Breast epithelium (tissue), 4 donors: ENCODE results near the gene GRIN2D. TPM values are rescaled to one million over a fixed set of nuclear protein-coding genes. Genes with fewer than 3 reads are reported as not detected.
"Not testable (repeated sequence)": the region's sequence is repeated elsewhere in the genome, so short reads cannot be mapped to it uniquely, and the experiment has no call there.

Experiments used
- DNase-seq, 2 donors: peaks; one replicate each; pipeline ENCODE4 v3.0.0-alpha.2; 2019; ENCODE audit warnings: low spot score in 2 of 2
- H3K27ac ChIP-seq, 2 donors: fragments of 200-600 bp; sonication (generic) in 1 of 2; one replicate each; pipeline ENCODE4 v1.5.1; 2016 to 2019; ENCODE audit warnings: mild to moderate bottlenecking in 1 of 2
- H3K27me3 ChIP-seq, 2 donors: fragments of 200-600 bp; sonication (generic) in 1 of 2; one replicate each; pipeline versions ENCODE4 v1.5.1 to v1.6.0; 2017 to 2019; ENCODE audit warnings: control low read depth in 1 of 2, mild to moderate bottlenecking in 1 of 2
- H3K36me3 ChIP-seq: fragments of 200-600 bp; one replicate; pipeline ENCODE4 v1.5.1; 2019
- H3K4me1 ChIP-seq, 2 donors: fragments of 200-600 bp; sonication (generic); one replicate each; pipeline ENCODE4 v1.5.1; 2016 to 2019; ENCODE audit warnings: control low read depth in 1 of 2
- H3K4me3 ChIP-seq, 3 donors: fragments of 200-600 bp; sonication (generic); 1 replicate in 2 of 3; 2 replicates in 1 of 3; pipeline ENCODE4 v1.5.1; 2016 to 2019; ENCODE audit warnings: mild to moderate bottlenecking in 3 of 3, moderate library complexity in 2 of 3
- H3K9me3 ChIP-seq, 2 donors: fragments of 200-600 bp; sonication (generic) in 1 of 2; one replicate each; pipeline ENCODE4 v1.5.1; 2016 to 2019; ENCODE audit warnings: control low read depth in 1 of 2
- CTCF ChIP-seq, 3 donors: fragments of 450-650 bp; IDR thresholded peaks; one replicate each; pipeline ENCODE4 v1.5.1; 2016 to 2017; ENCODE audit warnings: antibody characterized with exemption in 3 of 3, mild to moderate bottlenecking in 3 of 3, moderate library complexity in 3 of 3
- POLR2A ChIP-seq: fragments of 450-650 bp; IDR thresholded peaks from one replicate; pipeline ENCODE4 v1.6.1; 2016; ENCODE audit warnings: antibody characterized with exemption, mild to moderate bottlenecking, moderate library complexity
- POLR2AphosphoS5 ChIP-seq, 3 donors: sonication (generic); formaldehyde crosslinking; IDR thresholded peaks; one replicate each; pipeline ENCODE4 v1.6.1; 2017; ENCODE audit warnings: antibody characterized with exemption in 3 of 3
- intact Hi-C: fragments of 100-400 bp; cut with DNase I; formaldehyde crosslinking; loops from one replicate; pipeline ENCODE4 v1.15.1; 2023; ENCODE audit warnings: low total_unique reads
- total RNA-seq, 3 donors: library from RNA; depleted of rRNA; stranded (reverse); fragments of >200 nt; gene quantifications; one replicate each; pipeline ENCODE4 v1.1.0, GENCODE V29; 2016

The GRIN2D gene
- total RNA-seq, 3 donors from 2014 or later: 0.32 to 0.33 TPM; not detected in 1

DNA sequence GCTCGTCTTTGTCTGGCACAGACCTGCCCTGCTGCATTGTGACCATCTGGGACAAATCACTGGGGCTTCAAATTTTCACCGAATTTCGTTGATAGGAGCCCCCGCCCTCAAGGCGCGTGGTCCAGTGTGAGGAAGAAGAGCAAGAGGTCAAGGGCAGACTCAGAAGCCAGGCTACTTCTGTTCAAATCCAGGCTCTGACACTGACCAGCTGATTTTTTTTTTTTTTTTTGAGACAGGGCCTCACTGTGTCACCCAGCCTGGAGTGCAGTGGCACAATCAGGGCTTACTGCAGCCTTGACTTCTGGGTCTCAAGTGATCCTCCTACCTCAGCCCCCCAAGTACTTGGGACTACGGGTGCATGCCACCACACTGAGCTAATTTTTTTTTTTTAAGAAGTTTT, 22.1 kb upstream of the GRIN2D start:
- no peaks in the 10 kb centered on the region for H3K4me1 ChIP-seq
- no peaks in the 10 kb centered on the region for H3K9me3 ChIP-seq
- no peak overlapping the region for H3K4me3 ChIP-seq
- no peaks in the 10 kb centered on the region for H3K27me3 ChIP-seq
- intact Hi-C loops: no loop called here
- DNase-seq: no peak
- H3K36me3 ChIP-seq: no peaks in the 10 kb centered on the region
- TF ChIP-seq POLR2A: no peak
- no peak for TF ChIP-seq CTCF (IDR thresholded peaks at IDR 0.05)
- no peak for TF ChIP-seq POLR2AphosphoS5 (IDR thresholded peaks at IDR 0.05)
- no peak overlapping the region for H3K27ac ChIP-seq

DNA sequence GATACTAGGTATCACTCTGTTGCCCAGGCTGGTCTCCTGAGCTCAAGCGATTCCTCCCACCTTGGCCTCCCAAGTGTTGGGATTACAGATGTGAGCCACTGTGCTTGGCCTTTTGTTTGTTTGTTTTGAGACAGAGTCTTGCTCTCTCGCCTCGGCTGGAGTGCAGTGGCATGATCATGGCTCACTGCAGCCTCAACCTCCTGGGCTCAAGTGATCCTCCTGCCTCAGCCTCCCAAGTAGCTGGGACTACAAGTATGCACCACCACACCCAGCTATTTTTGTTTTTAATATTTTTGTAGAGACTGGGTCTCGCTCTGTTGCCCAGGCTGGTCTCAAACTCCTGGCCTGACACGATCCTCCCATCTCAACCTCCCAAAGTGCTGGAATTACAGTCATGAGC, 21.7 kb upstream of the GRIN2D start:
- H3K4me1 ChIP-seq, intact Hi-C loops, H3K9me3 ChIP-seq, H3K27ac ChIP-seq, H3K36me3 ChIP-seq, H3K27me3 ChIP-seq, H3K4me3 ChIP-seq, DNase-seq: not testable (repeated sequence)

DNA sequence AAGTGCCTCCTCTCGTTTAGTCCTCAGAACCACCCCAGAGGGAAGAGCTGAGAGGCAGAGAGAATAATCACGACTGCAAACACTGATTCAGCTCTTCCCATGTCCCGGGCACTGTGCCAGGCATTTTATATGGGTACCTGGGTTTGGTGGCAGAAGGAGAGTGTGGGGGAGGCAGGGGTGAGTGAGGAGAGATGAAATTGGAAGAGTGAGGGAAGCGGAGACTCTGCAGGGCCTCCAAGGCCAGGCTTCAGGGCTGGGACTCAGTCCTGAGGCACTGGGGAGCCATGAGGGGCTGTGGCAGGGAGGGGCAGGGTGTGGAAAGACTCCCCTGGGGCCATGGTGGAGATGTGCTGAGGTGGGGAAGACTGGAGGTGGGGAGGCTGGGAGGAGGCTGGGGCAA, 20.6 kb upstream of the GRIN2D start:
- intact Hi-C loops: no loop called here
- Histone ChIP-seq H3K27me3 (no peaks in the 10 kb centered on the region), H3K4me3 (no peak overlapping the region), H3K9me3 (no peaks in the 10 kb centered on the region), H3K36me3 (no peaks in the 10 kb centered on the region), H3K4me1 (no peaks in the 10 kb centered on the region), H3K27ac (no peak overlapping the region)
- DNase-seq: no peak
- no peak for TF ChIP-seq POLR2AphosphoS5 (IDR thresholded peaks at IDR 0.05)
- no peak for TF ChIP-seq CTCF (IDR thresholded peaks at IDR 0.05)
- no peak for TF ChIP-seq POLR2A

DNA sequence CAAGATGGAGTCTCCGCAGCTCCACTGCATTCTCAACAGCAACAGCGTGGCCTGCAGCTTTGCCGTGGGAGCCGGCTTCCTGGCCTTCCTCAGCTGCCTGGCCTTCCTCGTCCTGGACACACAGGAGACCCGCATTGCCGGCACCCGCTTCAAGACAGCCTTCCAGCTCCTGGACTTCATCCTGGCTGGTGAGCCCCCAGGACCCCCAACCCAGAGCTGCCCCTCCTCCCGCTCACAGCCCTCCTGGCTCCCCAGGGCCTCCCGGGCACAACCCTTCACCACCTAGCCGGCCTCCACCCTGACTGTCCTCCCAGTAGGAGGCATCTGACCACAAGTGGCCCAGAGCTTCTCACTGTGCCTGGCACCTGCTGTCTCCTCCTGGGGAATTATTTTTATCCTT, 19.9 kb upstream of the GRIN2D start:
- no peaks in the 10 kb centered on the region for H3K4me1 ChIP-seq
- TF ChIP-seq POLR2A (no peak), POLR2AphosphoS5 (IDR thresholded peaks at IDR 0.05) (no peak), CTCF (IDR thresholded peaks at IDR 0.05) (no peak)
- H3K27me3 ChIP-seq: no peaks in the 10 kb centered on the region
- intact Hi-C loops: no loop called here
- H3K27ac ChIP-seq: no peak overlapping the region
- no peaks in the 10 kb centered on the region for H3K9me3 ChIP-seq
- no peaks in the 10 kb centered on the region for H3K36me3 ChIP-seq
- DNase-seq: no peak
- no peak overlapping the region for H3K4me3 ChIP-seq

DNA sequence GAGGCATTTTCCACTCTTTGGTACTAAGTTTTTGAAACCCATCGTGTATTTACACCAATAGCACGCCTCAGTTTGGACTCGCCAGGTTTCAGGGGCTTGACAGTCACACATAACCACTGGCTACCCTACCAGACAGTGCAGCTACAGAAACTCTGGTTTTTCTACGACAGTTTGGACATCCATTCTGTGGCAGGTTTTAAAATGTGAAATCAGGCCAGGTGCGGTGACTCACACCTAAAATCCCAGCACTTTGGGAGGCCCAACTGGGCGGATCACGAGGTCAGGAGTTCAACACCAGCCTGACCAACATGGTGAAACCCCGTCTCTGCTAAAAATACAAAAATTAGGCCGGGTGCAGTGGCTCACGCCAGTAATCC, 15.3 kb upstream of the GRIN2D start:
- no peaks in the 10 kb centered on the region for H3K36me3 ChIP-seq
- H3K27ac ChIP-seq: no peak overlapping the region
- no peak for TF ChIP-seq CTCF (IDR thresholded peaks at IDR 0.05)
- no peak for TF ChIP-seq POLR2A
- TF ChIP-seq POLR2AphosphoS5 (IDR thresholded peaks at IDR 0.05): no peak
- H3K9me3 ChIP-seq: no peaks in the 10 kb centered on the region
- DNase-seq: no peak
- intact Hi-C loops: loop anchor here (5.0 kb wide), 1 partner anchor 386 kb away; the partner anchor contains the start of genes BSPH1 and ELSPBP1
- H3K4me3 ChIP-seq: no peak overlapping the region
- H3K4me1 ChIP-seq: no peaks in the 10 kb centered on the region
- H3K27me3 ChIP-seq: no peaks in the 10 kb centered on the region

GRCh38 chr19:48379058-48379457, 14.4 kb upstream of the GRIN2D start:
- Histone ChIP-seq H3K4me1 (no peaks in the 10 kb centered on the region), H3K36me3 (no peaks in the 10 kb centered on the region), H3K4me3 (no peak overlapping the region), H3K27ac (no peak overlapping the region), H3K9me3 (no peaks in the 10 kb centered on the region), H3K27me3 (no peaks in the 10 kb centered on the region)
- intact Hi-C loops: loop anchor here (5.0 kb wide), 1 partner anchor 387 kb away; the partner anchor contains the start of genes BSPH1 and ELSPBP1
- no peak for DNase-seq
- TF ChIP-seq POLR2A (no peak), CTCF (IDR thresholded peaks at IDR 0.05) (no peak), POLR2AphosphoS5 (IDR thresholded peaks at IDR 0.05) (no peak)
